BLaER1 (cell line): Measurements from ENCODE around the gene RYK.

ENCODE experiments used
- H3K27ac ChIP-seq: shearing (Covaris generic); formaldehyde crosslinking; 2 replicates; pipeline ENCODE4 v1.8.1; 2022
- H3K27me3 ChIP-seq: shearing (Covaris generic); formaldehyde crosslinking; 2 replicates; pipeline ENCODE4 v1.8.1; 2022
- H3K36me3 ChIP-seq: shearing (Covaris generic); formaldehyde crosslinking; 2 replicates; pipeline ENCODE4 v1.8.1; 2022
- H3K4me1 ChIP-seq: shearing (Covaris generic); formaldehyde crosslinking; 2 replicates; pipeline ENCODE4 v1.8.1; 2022
- H3K4me2 ChIP-seq: shearing (Covaris generic); formaldehyde crosslinking; 2 replicates; pipeline ENCODE4 v1.8.1; 2022
- H3K4me3 ChIP-seq: shearing (Covaris generic); formaldehyde crosslinking; 2 replicates; pipeline ENCODE4 v1.8.1; 2022
- H3K9ac ChIP-seq: shearing (Covaris generic); formaldehyde crosslinking; 2 replicates; pipeline ENCODE4 v1.8.1; 2022
- H3K9me3 ChIP-seq: shearing (Covaris generic); formaldehyde crosslinking; 2 replicates; pipeline ENCODE4 v1.8.1; 2022
- H4K20me1 ChIP-seq: shearing (Covaris generic); formaldehyde crosslinking; 2 replicates; pipeline ENCODE4 v1.8.1; 2022
- Cebpa-rat ChIP-seq: shearing (Covaris generic); IDR thresholded peaks from 2 replicates; pipeline ENCODE4 v1.8.1; 2022

RYK gene

DNA sequence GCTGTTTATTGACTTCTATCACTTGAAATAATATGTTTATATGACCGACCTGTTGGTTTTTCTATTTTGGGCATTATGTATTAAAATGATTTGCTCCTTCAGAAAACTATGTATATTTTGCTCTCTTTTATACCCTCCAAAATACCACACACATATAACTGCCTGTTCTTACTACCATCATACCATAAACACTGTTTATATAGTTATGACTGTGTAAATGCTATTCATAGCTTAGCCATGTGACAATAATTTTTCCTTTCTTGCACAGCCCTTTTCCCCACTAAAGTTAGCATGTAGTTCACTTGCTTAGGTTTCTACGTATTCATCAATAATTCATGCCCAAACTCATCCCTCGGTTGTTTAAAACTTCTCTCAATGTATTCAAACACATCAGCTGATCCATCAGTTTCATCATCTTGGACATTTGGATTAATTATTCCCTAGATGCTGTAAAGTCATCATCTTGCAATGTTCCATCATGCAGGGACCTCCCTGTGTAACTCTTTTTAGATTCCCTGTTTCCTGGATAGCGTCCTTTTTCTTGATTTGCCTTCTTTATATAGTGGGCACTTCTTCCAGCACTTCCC, 8.2 kb upstream of the RYK start:
- H3K4me3 ChIP-seq, result no peak overlapping the region
- no peak for TF ChIP-seq Cebpa-rat
- H3K4me1 ChIP-seq, result peaks cover 20% of the 10 kb centered on the region
- H3K27me3 ChIP-seq, result peaks cover 21% of the 10 kb centered on the region; the same call in 1 of the 2 replicates
- H3K36me3 ChIP-seq, result no peaks in the 10 kb centered on the region
- H3K27ac ChIP-seq, result no peak overlapping the region
- no peak overlapping the region for H3K9ac ChIP-seq
- H3K9me3 ChIP-seq, result no peaks in the 10 kb centered on the region; the same call in 1 of the 2 replicates
- no peak overlapping the region for H3K4me2 ChIP-seq
- peaks cover 7% of the 10 kb centered on the region for H4K20me1 ChIP-seq

DNA sequence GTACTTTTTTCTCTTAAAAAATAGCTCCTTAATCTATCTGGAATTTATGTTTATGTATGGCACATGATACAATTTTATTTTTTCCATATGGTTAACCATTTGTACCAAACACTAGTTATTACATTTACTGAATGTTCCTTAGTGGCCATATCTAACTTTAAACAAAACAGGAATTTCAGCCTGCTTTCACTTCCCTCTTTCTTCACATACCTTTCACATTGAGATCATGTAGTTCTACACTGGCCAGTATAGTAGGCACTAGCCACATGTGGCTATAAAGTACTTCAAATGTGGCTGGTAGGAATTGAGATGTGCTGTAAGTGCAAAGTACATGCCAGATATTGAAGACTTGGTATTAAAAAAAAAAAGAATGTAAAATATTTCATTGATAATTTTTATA, 4.7 kb upstream of the RYK start:
- Histone ChIP-seq H3K27me3 (peaks cover 45% of the 10 kb centered on the region), H3K27ac (no peak overlapping the region), H3K9me3 (no peaks in the 10 kb centered on the region), H4K20me1 (peaks cover 29% of the 10 kb centered on the region), H3K4me2 (no peak overlapping the region), H3K4me1 (peaks cover 38% of the 10 kb centered on the region), H3K9ac (no peak overlapping the region), H3K4me3 (no peak overlapping the region), H3K36me3 (no peaks in the 10 kb centered on the region)
- TF ChIP-seq Cebpa-rat, result no peak

DNA sequence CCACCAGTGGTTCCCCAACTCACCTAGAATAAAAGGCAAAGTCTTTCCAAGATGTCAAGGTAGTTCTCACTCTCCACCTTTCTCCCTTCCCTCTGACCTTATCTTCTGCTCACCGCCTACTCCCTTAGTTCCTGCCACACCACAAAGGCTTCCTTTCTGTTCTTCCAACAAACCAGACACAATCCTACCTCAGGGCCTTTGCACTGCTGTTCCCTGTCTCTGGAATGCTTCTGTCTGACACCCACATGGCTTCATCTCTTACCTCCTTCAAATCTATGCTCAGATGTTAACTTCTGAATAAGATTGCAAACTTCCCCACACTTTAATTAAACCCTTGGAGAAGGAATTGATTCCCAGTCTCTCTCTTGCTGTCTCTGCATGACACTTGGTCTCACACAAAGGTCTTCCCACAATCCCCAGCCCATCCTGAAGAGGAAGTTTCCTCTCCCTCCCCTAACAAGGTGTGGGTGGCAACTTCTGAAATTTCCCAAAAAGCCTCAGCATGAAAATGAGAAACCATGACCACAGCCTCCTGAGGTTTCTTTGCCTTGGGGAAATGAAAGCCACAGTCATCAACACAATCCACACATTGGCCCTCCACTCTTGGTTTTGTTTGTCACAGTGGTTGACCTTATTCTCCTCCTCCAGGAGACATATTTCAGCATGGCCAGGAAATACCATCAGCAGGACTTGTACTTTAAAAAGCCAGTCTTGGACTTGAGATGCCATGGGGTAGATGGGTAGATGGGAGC, 3.0 kb upstream of the RYK start:
- H3K9me3 ChIP-seq, result no peaks in the 10 kb centered on the region
- peak overlapping the region; percentile 90 for H3K4me2 ChIP-seq
- no peaks in the 10 kb centered on the region for H3K36me3 ChIP-seq
- H3K4me3 ChIP-seq, result no peak overlapping the region
- peaks cover 46% of the 10 kb centered on the region for H4K20me1 ChIP-seq
- peaks cover 47% of the 10 kb centered on the region for H3K4me1 ChIP-seq
- H3K9ac ChIP-seq, result no peak overlapping the region
- TF ChIP-seq Cebpa-rat, result no peak
- no peak overlapping the region for H3K27ac ChIP-seq
- peaks cover 56% of the 10 kb centered on the region for H3K27me3 ChIP-seq

DNA sequence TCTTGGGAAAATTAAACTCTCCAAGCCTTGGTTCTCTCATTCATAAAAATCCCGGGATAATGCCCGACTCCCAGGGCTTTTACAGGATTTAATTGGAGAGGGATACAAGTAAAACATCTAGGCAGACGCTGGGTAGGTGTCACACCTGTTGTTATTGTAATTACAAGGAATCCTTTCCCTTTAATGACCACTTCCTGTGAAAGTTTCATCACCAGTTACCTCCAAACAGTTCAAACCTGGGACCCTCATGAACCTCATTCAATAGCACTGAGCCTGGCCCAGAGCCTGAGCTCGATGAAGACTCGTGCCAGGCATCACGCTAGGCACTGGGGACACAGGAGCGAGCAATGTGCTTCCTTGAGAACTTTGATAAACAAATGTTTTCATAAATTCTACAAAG, 2.1 kb upstream of the RYK start:
- peak overlapping the region; percentile 90 for H3K4me2 ChIP-seq
- peaks cover 55% of the 10 kb centered on the region for H4K20me1 ChIP-seq
- no peak overlapping the region for H3K27ac ChIP-seq
- peaks cover 47% of the 10 kb centered on the region for H3K4me1 ChIP-seq
- H3K27me3 ChIP-seq, result peaks cover 60% of the 10 kb centered on the region
- no peaks in the 10 kb centered on the region for H3K36me3 ChIP-seq
- H3K9me3 ChIP-seq, result no peaks in the 10 kb centered on the region
- no peak for TF ChIP-seq Cebpa-rat
- no peak overlapping the region for H3K4me3 ChIP-seq
- no peak overlapping the region for H3K9ac ChIP-seq

DNA sequence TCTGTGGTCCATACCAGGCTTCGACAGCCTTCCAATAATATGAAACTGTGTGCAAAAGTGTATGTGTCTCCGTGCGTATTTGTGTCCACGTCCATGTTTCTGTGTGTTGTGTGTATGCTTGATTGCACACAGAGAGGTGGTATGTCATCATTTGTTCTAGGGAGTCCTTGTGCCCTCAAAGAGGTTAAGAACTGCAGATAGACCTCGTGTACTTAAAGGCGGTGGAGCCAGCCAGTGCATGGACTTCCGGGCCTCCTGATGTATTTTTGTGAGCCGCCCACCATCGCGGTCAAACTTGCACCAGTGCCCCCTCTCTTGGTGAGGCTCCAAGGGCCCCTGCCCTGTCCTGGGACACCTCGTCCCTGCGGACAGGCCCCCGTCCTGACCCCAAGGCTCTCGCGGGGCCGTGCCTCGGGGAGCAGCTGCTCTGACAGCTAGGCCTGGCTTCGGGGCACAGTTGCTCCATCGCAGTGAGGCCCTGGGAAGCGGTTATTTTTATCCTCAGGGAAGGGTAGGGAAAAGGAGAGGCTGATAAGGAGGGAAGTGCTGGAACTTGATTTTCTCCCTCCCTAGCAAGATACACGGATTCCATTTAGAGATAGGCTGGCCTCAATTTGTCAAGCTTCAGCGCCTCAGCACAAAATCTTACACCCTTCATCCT, 1.2 kb upstream of the RYK start:
- peak overlapping the region; percentile 90 for H3K4me2 ChIP-seq

DNA sequence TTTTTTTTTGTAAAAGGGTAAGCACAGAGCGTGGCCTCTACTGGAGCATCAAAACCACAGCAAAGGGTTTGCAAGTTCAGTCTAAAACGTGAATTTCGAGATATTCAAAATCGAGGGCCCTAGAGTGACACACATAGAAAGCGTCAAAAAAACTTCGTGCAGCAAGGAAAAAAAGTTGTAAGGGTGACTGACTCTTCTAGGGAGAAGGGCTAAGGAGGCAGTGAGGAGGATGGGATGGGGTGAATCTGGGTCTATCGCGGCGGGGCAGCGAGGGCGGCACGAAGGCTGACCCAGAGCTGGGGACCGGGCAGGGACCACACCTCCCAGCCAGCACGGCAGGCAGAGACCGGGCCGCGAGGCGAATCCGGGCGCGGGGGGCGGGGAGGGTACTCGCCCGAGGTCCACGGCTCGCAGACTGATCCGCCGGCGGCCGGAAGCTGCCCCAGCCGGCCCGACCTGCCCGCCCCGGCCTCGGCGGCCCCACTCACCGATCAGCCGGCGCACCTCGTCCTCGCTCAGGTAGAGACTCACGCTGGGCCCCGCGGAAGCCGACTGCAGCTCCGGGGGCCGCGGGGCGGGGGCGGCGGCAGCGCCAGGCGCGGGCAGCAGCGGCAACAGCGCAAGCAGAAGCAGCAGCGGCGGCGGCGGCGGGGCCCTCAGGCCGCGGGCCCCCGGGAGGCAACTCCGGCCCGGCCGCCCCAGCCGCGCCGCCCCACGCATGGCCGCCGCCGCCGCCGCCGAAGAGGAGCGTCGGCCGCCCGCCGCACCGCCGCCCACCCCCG, 533 bp downstream of the RYK start:
- H3K27ac ChIP-seq, result peak overlapping the region; percentile 75
- TF ChIP-seq Cebpa-rat, result no peak
- peak overlapping the region; percentile 81 for H3K9ac ChIP-seq
- peaks cover 48% of the 10 kb centered on the region for H3K27me3 ChIP-seq
- H3K4me1 ChIP-seq, result peaks cover 47% of the 10 kb centered on the region
- peaks cover 81% of the 10 kb centered on the region for H4K20me1 ChIP-seq
- H3K4me3 ChIP-seq, result peak overlapping the region; percentile 87
- H3K4me2 ChIP-seq, result peak overlapping the region; percentile 90
- no peaks in the 10 kb centered on the region for H3K36me3 ChIP-seq
- H3K9me3 ChIP-seq, result no peaks in the 10 kb centered on the region

More for the DNA sequence above, 1.2 kb upstream of the RYK start:
- Histone ChIP-seq H3K27me3 (peaks cover 59% of the 10 kb centered on the region), H4K20me1 (peaks cover 64% of the 10 kb centered on the region), H3K9ac (no peak overlapping the region), H3K27ac (no peak overlapping the region), H3K4me3 (no peak overlapping the region), H3K4me1 (peaks cover 47% of the 10 kb centered on the region), H3K9me3 (no peaks in the 10 kb centered on the region), H3K36me3 (no peaks in the 10 kb centered on the region)
- no peak for TF ChIP-seq Cebpa-rat

DNA sequence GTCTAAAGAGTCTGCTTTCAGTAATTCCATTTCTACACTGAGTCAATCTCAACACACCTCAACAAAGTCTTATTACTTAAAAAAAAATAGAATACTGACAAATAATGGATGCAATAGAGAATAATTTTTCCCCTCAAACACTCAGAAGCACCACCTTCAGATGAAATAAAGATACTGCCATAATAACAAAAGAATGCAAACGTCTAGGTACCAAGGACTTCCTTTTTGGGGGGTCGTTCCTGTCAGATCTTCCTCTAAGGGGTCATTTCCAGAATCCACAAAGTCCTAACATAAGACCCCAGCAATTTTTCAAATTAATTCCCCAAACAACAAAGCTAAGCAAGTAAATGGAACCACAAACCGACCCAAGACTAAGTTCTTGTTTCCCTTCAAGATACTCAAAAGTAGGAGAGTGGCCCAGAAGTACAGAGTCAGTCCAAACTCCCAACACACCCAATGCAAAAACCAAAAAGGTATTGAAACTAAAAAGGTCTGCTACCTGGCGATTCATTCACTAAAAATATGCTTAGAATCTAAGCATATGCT, 1.3 kb downstream of the RYK start:
- peaks cover 42% of the 10 kb centered on the region for H3K4me1 ChIP-seq
- H3K9me3 ChIP-seq, result no peaks in the 10 kb centered on the region
- H3K36me3 ChIP-seq, result no peaks in the 10 kb centered on the region
- peaks cover 86% of the 10 kb centered on the region for H4K20me1 ChIP-seq
- TF ChIP-seq Cebpa-rat, result no peak
- 0 out of 2 replicates have a peak overlapping the region, but pooled peaks have one; percentile 81 for H3K9ac ChIP-seq
- H3K27ac ChIP-seq, result no peak overlapping the region
- H3K4me3 ChIP-seq, result peak overlapping the region; percentile 87
- peak overlapping the region; percentile 90 for H3K4me2 ChIP-seq
- H3K27me3 ChIP-seq, result peaks cover 40% of the 10 kb centered on the region

DNA sequence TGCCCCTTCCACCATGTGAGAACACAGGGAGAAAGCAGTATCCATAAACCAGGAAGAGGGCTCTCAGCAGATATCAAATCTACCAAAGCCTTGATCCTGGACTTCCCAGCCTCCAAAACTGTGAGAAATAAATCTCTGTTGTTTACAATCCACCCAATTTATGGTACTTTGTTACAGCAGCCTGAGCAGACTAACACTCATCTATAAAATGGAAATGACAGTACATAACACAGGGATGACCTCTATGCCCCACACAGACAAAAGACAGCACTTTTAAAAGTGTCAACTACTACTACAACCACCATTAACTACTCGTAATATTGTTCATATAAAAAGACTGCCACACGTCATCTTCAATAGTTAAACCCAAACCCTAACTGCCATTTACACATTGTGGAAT, 5.7 kb downstream of the RYK start:
- H3K27ac ChIP-seq, result no peak overlapping the region
- no peaks in the 10 kb centered on the region for H3K9me3 ChIP-seq
- no peaks in the 10 kb centered on the region for H3K36me3 ChIP-seq
- H3K4me2 ChIP-seq, result no peak overlapping the region
- peaks cover 99% of the 10 kb centered on the region for H4K20me1 ChIP-seq
- TF ChIP-seq Cebpa-rat, result no peak
- no peak overlapping the region for H3K9ac ChIP-seq
- peaks cover 10% of the 10 kb centered on the region for H3K4me1 ChIP-seq
- H3K4me3 ChIP-seq, result no peak overlapping the region
- H3K27me3 ChIP-seq, result peaks cover 9% of the 10 kb centered on the region
